Nephron (organoid): ENCODE results near the gene DCAF6.
A peak's percentile ranks its signal among the peaks of the same experiment; 100 is the strongest.

Source experiments
- H3K27ac Mint-ChIP-seq, 3 experiments: 2 replicates each; pipeline ENCODE4 v1.8.0; 2020; ENCODE audit warnings: mixed read lengths in 3 of 3, mild to moderate bottlenecking in 2 of 3, moderate library complexity in 1 of 3
- H3K27me3 Mint-ChIP-seq: 2 replicates; pipeline ENCODE4 v1.8.0; 2021; ENCODE audit warnings: low read depth, mild to moderate bottlenecking, moderate library complexity, mixed read lengths
- H3K36me3 Mint-ChIP-seq: 2 replicates; pipeline ENCODE4 v1.8.0; 2020; ENCODE audit warnings: low read depth, mixed read lengths
- H3K4me1 Mint-ChIP-seq: 2 replicates; pipeline ENCODE4 v1.8.0; 2020; ENCODE audit warnings: mixed read lengths
- H3K4me3 Mint-ChIP-seq, 3 experiments: 2 replicates each; pipeline ENCODE4 v1.8.0; 2020; ENCODE audit warnings: mild to moderate bottlenecking in 3 of 3, mixed read lengths in 3 of 3, moderate library complexity in 2 of 3
- H3K9me3 Mint-ChIP-seq: 2 replicates; pipeline ENCODE4 v1.8.0; 2020; ENCODE audit warnings: mixed read lengths
- TF ChIP-seq, protein P1 (sequence below), 3 experiments: fragments of 200-600 bp; sonication (generic); IDR thresholded peaks; one replicate each; pipeline ENCODE4 v1.5.0; 2021; ENCODE audit warnings: antibody characterized with exemption in 3 of 3; ENCODE audit not compliant: unreplicated experiment in 3 of 3

The DCAF6 gene

DNA sequence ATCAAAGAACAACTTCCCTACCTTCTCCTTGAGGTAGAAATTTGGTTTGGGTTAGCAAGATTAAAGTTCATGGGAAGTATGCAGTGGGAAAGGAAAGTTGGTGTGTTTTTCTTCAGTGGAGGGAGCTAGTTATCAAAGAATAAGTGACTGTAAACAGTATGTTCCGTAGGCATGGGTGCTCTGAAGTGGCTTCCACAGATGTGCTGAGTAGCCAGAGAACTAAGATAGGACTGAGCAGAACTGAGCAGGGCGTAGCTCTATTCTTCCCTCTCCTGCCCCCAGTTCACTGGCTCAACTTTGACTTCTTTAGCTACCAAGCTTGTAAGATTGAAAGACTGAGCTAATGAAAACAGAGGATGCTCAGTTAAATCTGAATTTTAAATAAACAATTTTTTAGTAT lies 26.0 kb upstream of the DCAF6 start:
- Mint-ChIP-seq H3K27ac (peak overlapping the region in 1 of 3 experiments; percentile 12), H3K9me3 (peaks cover 12% of the 10 kb centered on the region), H3K4me3 (no peak overlapping the region), H3K36me3 (peaks cover 17% of the 10 kb centered on the region), H3K4me1 (peaks cover 5% of the 10 kb centered on the region), H3K27me3 (no peaks in the 10 kb centered on the region)
- TF ChIP-seq, protein P1, sequence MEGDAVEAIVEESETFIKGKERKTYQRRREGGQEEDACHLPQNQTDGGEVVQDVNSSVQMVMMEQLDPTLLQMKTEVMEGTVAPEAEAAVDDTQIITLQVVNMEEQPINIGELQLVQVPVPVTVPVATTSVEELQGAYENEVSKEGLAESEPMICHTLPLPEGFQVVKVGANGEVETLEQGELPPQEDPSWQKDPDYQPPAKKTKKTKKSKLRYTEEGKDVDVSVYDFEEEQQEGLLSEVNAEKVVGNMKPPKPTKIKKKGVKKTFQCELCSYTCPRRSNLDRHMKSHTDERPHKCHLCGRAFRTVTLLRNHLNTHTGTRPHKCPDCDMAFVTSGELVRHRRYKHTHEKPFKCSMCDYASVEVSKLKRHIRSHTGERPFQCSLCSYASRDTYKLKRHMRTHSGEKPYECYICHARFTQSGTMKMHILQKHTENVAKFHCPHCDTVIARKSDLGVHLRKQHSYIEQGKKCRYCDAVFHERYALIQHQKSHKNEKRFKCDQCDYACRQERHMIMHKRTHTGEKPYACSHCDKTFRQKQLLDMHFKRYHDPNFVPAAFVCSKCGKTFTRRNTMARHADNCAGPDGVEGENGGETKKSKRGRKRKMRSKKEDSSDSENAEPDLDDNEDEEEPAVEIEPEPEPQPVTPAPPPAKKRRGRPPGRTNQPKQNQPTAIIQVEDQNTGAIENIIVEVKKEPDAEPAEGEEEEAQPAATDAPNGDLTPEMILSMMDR (IDR thresholded peaks at IDR 0.05; ENCODE audit: unreplicated experiment in 3 of 3) = no peak

DNA sequence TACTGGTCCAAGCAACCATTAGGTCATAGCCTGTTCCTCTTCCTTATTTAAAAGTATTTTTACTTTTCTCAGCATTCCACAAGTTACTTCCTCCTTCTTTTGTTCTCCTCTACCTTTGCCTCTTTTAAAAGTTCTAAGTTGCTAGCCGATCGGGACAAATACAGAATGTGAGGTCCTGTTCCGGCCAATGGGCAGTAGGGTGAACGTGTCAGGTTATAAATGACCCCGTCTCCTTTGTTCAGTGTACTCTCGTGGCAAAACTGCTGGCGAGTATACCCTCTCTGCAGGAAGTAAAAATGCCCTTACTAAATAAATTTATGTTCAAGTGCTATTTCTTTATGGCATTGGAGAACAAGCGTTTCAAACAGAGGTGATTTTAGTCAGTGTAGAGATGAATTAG lies 25.1 kb upstream of the DCAF6 start:
- TF ChIP-seq, protein P1 (IDR thresholded peaks at IDR 0.05; ENCODE audit: unreplicated experiment in 3 of 3) = no peak
- Mint-ChIP-seq H3K4me3 (no peak overlapping the region), H3K27ac (no peak overlapping the region), H3K36me3 (peaks cover 25% of the 10 kb centered on the region), H3K27me3 (no peaks in the 10 kb centered on the region), H3K4me1 (no peaks in the 10 kb centered on the region), H3K9me3 (peaks cover 12% of the 10 kb centered on the region)

DNA sequence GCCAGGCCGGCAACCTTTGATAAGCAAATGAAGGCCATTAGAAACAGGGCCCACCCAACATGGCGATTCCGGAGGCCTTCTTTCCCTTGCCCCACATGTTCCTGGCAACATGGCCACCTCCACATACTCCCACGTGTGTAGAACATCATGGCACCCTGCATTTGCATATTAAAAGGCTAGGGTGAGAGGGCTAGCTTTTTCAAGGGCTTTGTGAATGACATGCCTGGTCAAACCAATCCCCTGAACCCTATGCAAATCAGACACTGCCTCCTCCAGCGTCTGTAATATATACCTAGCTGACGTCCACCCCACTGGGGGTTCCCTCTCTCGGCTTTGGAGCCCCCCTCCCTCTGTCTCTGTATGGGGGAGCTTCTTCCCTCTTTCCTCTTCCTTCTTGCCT lies 24.2 kb upstream of the DCAF6 start:
- peaks cover 12% of the 10 kb centered on the region for H3K9me3 Mint-ChIP-seq

DNA sequence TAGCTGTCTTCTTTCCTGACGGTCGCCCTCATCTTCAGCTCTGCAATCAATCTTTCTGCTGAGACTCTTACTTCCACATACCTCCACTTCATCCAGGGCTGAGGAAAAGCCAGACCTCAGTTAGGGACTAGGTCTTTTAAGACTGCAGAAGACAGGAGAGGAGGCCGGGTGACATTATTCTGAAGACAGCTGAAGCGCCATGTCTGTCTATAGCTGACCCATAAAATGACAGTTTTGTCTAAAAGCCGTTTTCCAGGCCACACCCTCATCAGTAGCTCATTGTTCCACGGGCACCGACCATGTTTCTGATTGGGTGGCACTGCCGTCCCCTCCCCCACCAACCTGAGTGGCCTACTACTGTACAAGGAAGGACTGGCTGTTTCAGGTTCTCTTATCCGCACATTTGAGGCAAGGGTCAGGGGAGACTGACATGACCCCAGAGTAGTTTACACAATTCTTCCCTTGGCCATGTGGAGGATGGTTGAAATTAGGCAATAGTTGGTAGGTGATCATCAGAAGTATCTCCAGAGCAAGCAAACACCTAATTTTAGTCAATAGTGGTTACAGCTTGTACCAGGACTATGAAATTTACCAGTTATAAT lies 22.5 kb upstream of the DCAF6 start, which contains the start of gene ADCY10:
Gene ADCY10 (minus strand): TSS at position 240 of the 602 bp plus-strand sequence. CDS start 8,994 bp downstream, outside the sequence.
- TF ChIP-seq, protein P1 (IDR thresholded peaks at IDR 0.05; ENCODE audit: unreplicated experiment in 3 of 3) = no peak
- Mint-ChIP-seq H3K9me3 (peaks cover 9% of the 10 kb centered on the region), H3K27ac (no peak within 1 kb of the TSS), H3K36me3 (peaks cover 41% of the 10 kb centered on the region), H3K4me1 (no peaks in the 10 kb centered on the region), H3K4me3 (no peak within 1 kb of the TSS), H3K27me3 (no peaks in the 10 kb centered on the region)

More for the DNA sequence above, 24.2 kb upstream of the DCAF6 start:
- Mint-ChIP-seq H3K27me3 (no peaks in the 10 kb centered on the region), H3K4me1 (no peaks in the 10 kb centered on the region), H3K27ac (no peak overlapping the region), H3K36me3 (peaks cover 32% of the 10 kb centered on the region), H3K4me3 (no peak overlapping the region)
- TF ChIP-seq, protein P1 (IDR thresholded peaks at IDR 0.05; ENCODE audit: unreplicated experiment in 3 of 3) = no peak

DNA sequence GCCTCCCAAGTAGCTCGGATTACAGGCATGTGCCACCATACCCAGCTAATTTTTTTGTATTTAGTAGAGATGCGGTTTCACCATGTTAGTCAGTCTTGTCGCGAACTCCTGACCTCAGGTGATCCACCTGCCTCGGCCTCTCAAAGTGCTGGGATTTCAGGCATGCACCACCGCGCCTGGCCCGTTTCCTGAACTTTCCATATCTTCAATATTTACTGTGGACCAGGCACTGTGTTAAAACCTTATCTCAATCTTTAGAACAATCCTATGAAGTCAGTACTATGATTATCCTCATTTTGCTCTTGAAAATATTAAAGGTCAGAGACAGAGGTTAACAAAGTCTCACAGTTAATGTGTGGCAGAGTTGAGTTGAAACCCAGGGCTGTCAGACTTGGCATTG lies 20.9 kb upstream of the DCAF6 start:
- no peaks in the 10 kb centered on the region for H3K27me3 Mint-ChIP-seq
- H3K36me3 Mint-ChIP-seq = peaks cover 41% of the 10 kb centered on the region
- no peaks in the 10 kb centered on the region for H3K4me1 Mint-ChIP-seq

More for the DNA sequence above, 20.9 kb upstream of the DCAF6 start:
- Mint-ChIP-seq H3K4me3 (no peak overlapping the region), H3K9me3 (no peaks in the 10 kb centered on the region), H3K27ac (peak overlapping the region in 1 of 3 experiments; percentile 8)
- TF ChIP-seq, protein P1 (IDR thresholded peaks at IDR 0.05; ENCODE audit: unreplicated experiment in 3 of 3) = no peak
